ENCODE data around the gene RPL15.

DNA sequence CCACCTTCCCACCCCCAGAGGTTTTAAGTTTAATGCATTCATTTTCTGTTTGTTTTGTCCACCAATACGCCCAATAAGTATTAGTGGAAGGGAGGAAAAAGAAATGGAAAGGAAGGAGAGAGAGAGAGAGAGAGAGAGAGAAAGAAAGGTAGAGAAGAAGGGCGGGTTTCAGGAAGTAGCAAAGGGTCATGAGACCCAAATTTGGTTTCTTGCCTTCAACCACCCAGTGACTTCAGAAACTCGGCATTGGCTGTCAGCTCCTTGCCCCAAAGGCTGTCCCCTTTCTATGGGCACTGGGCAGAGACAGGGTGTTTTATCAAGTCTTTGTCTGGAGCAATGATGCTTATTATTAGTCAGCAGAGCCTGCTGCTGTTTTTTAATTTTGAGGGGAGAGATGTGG lies 14.7 kb downstream of the RPL15 start:
- TF ChIP-seq MYC (IDR thresholded peaks at IDR 0.05; ENCODE audit: low read depth, low read length) (no peak), POLR2A (IDR thresholded peaks at IDR 0.05; ENCODE audit: extremely low read depth, insufficient read length) (no peak), MAX (IDR thresholded peaks at IDR 0.05; ENCODE audit: low read depth, low read length) (no peak)
